HG02588 (cell line): ENCODE results near the gene CH25H.

Experiments
- ATAC-seq: cut with Tn5 transposase; IDR thresholded peaks from one replicate; pipeline ENCODE4 v1.9.1; 2021; ENCODE audit warnings: mild to moderate bottlenecking, moderate library complexity; ENCODE audit not compliant: unreplicated experiment

The CH25H gene

DNA sequence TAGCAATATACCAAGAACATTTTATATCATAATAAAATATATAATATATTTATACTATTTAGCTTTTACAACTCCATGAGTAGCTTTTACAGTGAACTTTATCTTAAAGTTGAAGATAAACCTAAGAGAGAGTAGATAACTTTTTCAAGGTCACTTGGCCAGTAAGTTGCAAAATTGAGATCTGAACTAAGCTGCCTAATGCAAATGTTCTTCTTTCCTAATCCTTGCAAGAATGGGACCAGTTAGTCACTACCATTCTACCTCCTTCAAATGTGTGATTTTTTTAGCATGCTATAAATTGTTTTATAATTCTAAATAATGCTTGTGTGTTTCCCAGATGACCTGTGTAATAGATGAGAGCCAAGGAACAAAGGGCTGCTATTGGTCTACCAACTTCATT lies 47.8 kb downstream of the CH25H start:
- ATAC-seq = no peak

DNA sequence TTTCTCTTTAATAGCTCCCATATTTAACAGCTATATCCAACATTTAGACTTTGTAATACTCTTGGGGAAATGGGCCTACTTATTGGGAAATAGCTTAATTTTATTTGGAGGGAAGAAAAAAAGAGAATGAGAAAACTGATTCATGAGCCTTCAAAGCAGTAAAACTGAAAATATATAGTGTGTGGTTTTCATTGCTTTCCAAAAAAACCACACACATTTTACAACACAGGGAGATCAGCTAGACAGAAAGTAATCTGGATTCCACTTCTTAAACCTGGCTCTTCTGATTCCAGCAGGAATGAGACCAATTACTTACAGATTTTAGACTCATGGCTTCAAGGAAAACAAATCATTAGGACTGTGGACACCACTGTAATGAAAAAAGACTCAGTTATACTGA lies 48.7 kb downstream of the CH25H start:
- no peak for ATAC-seq

DNA sequence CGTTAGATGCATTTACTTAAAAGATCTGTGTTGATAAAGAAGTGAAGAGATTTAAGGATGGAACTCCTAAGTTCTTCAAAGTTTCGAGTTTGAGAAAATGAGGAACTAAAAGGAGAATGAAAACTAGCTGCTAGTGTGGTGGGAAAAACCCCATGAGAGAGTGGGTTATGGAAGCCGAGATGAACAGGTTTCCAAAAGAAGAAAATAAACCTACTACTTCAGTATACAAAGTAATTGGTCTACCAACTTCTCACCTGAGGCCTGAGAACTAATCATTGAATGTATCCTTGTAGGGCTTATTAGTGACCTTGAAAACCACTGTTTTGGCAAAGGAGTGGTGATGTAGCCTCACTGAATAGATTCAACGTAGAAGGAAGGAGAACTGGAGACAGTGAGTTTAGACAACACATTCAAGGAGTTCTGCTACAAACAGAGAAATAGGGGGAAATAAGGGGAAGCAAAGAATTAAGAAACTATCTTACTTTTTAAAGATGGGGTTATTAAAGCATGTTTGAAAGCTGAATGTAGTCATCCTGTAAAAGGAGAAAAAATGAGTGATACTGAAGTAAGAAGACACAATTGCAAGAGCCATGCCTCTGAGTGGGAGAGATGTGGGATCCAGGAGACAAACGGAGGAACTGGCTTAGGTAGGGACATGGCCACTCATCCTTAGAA lies 50.8 kb downstream of the CH25H start:
- ATAC-seq = no peak
